C4-2B (cell line): Measurements from ENCODE around the gene COP1.

Experiments
- CTCF ChIP-seq: fragments of 450-650 bp; conservative IDR thresholded peaks from 2 replicates; pipeline ENCODE4 v1.5.1; 2017; ENCODE audit warnings: mild to moderate bottlenecking
- ZFX ChIP-seq: fragments of 450-650 bp; IDR thresholded peaks from 2 replicates; pipeline ENCODE4 v1.6.1; 2017

- no peak for TF ChIP-seq CTCF
- no peak for TF ChIP-seq ZFX
These were observed 197.1 kb downstream of the COP1 start for GRCh38 chr1:176009951-176010350.
